Gastrocnemius medialis (tissue), 4 donors: ENCODE measurements around the gene SLC35B2.

Experiments used
- POLR2A ChIP-seq, 2 donors: fragments of 450-650 bp; IDR thresholded peaks; one replicate each; pipeline ENCODE4 v1.6.1; 2017; ENCODE audit warnings: antibody characterized with exemption in 2 of 2, mild to moderate bottlenecking in 2 of 2, moderate library complexity in 2 of 2
- TF ChIP-seq, protein P1 (sequence below), 5 experiments: fragments of 450-650 bp in 3 of 5; fragments of 200-600 bp in 2 of 5; sonication (generic) in 2 of 5; IDR thresholded peaks in 4 of 5; conservative IDR thresholded peaks in 1 of 5; 1 replicate in 4 of 5; 2 replicates in 1 of 5; pipeline ENCODE4 v1.5.1; 2016 to 2019; ENCODE audit warnings: antibody characterized with exemption in 5 of 5, mild to moderate bottlenecking in 3 of 5, moderate library complexity in 3 of 5

DNA sequence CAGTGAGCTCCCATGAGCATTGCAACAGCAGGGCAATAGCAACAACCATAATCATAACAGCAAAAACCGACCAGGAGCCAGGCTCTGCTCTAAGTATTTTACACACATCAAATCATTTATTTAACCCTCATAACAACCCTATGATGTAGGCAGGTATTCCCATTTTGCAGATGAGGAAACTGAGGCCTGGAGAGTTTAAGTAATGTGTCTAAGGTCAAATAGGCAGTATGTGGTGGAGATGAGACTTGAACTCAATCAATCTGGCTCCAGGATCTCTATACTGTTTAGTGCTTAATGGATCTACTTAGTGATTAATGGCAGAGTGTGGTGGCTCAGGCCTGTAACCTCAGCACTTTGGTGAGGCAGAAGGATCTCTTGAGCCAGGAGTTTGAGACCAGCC lies 16.3 kb upstream of the SLC35B2 start:
- TF ChIP-seq, protein P1, sequence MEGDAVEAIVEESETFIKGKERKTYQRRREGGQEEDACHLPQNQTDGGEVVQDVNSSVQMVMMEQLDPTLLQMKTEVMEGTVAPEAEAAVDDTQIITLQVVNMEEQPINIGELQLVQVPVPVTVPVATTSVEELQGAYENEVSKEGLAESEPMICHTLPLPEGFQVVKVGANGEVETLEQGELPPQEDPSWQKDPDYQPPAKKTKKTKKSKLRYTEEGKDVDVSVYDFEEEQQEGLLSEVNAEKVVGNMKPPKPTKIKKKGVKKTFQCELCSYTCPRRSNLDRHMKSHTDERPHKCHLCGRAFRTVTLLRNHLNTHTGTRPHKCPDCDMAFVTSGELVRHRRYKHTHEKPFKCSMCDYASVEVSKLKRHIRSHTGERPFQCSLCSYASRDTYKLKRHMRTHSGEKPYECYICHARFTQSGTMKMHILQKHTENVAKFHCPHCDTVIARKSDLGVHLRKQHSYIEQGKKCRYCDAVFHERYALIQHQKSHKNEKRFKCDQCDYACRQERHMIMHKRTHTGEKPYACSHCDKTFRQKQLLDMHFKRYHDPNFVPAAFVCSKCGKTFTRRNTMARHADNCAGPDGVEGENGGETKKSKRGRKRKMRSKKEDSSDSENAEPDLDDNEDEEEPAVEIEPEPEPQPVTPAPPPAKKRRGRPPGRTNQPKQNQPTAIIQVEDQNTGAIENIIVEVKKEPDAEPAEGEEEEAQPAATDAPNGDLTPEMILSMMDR (IDR thresholded peaks at IDR 0.05 in 4 of 5, conservative IDR thresholded peaks at IDR 0.05 in 1 of 5), result no peak
- no peak for TF ChIP-seq POLR2A (IDR thresholded peaks at IDR 0.05)
